Aorta (tissue), 5 donors: ENCODE measurements around the gene TWNK. TPM values are rescaled to one million over a fixed set of nuclear protein-coding genes. Genes with fewer than 3 reads are reported as not detected.

Experiments
- ATAC-seq: fragments of 200-7000 bp; cut with Tn5 transposase; one replicate; pipeline ENCODE4 v1.9.1; 2022; ENCODE audit warnings: moderate library complexity; ENCODE audit not compliant: low FRiP score
- DNase-seq, 2 donors: peaks; one replicate each; pipeline ENCODE4 v3.0.0-alpha.2; 2020
- H3K27ac ChIP-seq, 2 donors: one replicate each; pipeline ENCODE4 v1.5.1; 2013; ENCODE audit warnings: low read length in 2 of 2, mild to moderate bottlenecking in 2 of 2, moderate library complexity in 2 of 2, control low read depth in 1 of 2, inconsistent platforms in 1 of 2, low read depth in 1 of 2
- H3K27me3 ChIP-seq, 2 donors: one replicate each; pipeline ENCODE4 v1.6.1; 2013; ENCODE audit warnings: control low read depth in 1 of 2, low read length in 1 of 2, mild to moderate bottlenecking in 1 of 2, moderate library complexity in 1 of 2; ENCODE audit not compliant: insufficient read depth in 2 of 2, control insufficient read depth in 1 of 2
- H3K36me3 ChIP-seq, 2 donors: one replicate each; pipeline ENCODE4 v1.6.1; 2013; ENCODE audit warnings: control low read depth in 1 of 2, low read length in 1 of 2, mild to moderate bottlenecking in 1 of 2; ENCODE audit not compliant: insufficient read depth in 2 of 2, control insufficient read depth in 1 of 2
- H3K4me1 ChIP-seq, 2 donors: one replicate each; pipeline ENCODE4 v1.6.1; 2013; ENCODE audit warnings: low read length in 2 of 2, control low read depth in 1 of 2, mild to moderate bottlenecking in 1 of 2, moderate library complexity in 1 of 2; ENCODE audit not compliant: insufficient read depth in 2 of 2, control insufficient read depth in 1 of 2
- H3K4me3 ChIP-seq, 2 donors: one replicate each; pipeline ENCODE4 v1.5.1; 2013; ENCODE audit warnings: low read length in 2 of 2, control low read depth in 1 of 2, mild to moderate bottlenecking in 1 of 2
- H3K9me3 ChIP-seq: one replicate; pipeline ENCODE4 v1.6.1; 2013; ENCODE audit warnings: mild to moderate bottlenecking, low read length; ENCODE audit not compliant: control insufficient read depth
- WGBS, 2 donors: extraction: QIAGEN DNeasy Blood & Tissue Kit; methylation state at CpG; one replicate each; pipeline ENCODE4 v1.1.7; 2013; 5-methylcytosine and 5-hydroxymethylcytosine counted together
- intact Hi-C, 2 donors: fragments of 100-400 bp; cut with DNase I; formaldehyde crosslinking; loops; one replicate each; pipeline versions ENCODE4 v1.14.2 to v1.15.0; 2022
- polyA plus RNA-seq, 2 donors: library from polyadenylated mRNA; stranded (reverse); fragments of 200-250 nt; gene quantifications; one replicate each; pipeline ENCODE4 v1.2.3, GENCODE V29; 2013
- total RNA-seq, 2 donors: library from RNA; stranded (reverse); fragmentation: NEBNext Ultra II Directional; extraction: Animal tissue kit (Norgen Biotek cat#: 25700); gene quantifications; one replicate each; pipeline ENCODE4 v1.2.1, GENCODE V29; 2021
- donor health status: healthy with polysubstance abuse.
- donor health status: Bipolar disorder and iron deficiency.
- donor health status: DM: no; HTN: no; CAD: no.
- donor health status: DM: no; HTN: no; CAD: no.
- donor health status: DM: yes; HTN: yes; CAD: no.

Gene TWNK
- total and polyA plus RNA-seq, 4 donors, result 3.0 to 5.7 (median 4.6) TPM

- Histone ChIP-seq H3K27me3 (no peaks in the 10 kb centered on the region), H3K27ac (no peak overlapping the region), H3K4me1 (no peaks in the 10 kb centered on the region), H3K36me3 (no peaks in the 10 kb centered on the region), H3K4me3 (no peak overlapping the region), H3K9me3 (no peaks in the 10 kb centered on the region)
- WGBS, 2 donors, result 79 to 88% methylated on average over 5 to 7 of the region's 7 CpGs
- ATAC-seq (no peak), DNase-seq (no peak)
- intact Hi-C loops, result no loop called here
These were observed 41.3 kb downstream of the TWNK start for GRCh38 chr10:101028446-101029337.

- H3K27ac ChIP-seq, result no peak overlapping the region
- ATAC-seq, result no peak
- no peaks in the 10 kb centered on the region for H3K4me1 ChIP-seq
- H3K9me3 ChIP-seq, result no peaks in the 10 kb centered on the region
- no peak overlapping the region for H3K4me3 ChIP-seq
- H3K36me3 ChIP-seq, result no peaks in the 10 kb centered on the region
- DNase-seq, result no peak
- no peaks in the 10 kb centered on the region for H3K27me3 ChIP-seq
- intact Hi-C loops, result loop anchor here in 1 of 2 donors (5.0 kb wide), 3 partner anchors 32 to 117 kb away; partner anchors contain the start of genes LZTS2 and SLF2
- WGBS, 2 donors, result 58 to 60% methylated on average over 27 of the region's 27 CpGs
These were observed 42.4 kb downstream of the TWNK start for GRCh38 chr10:101029520-101030295.

GRCh38 chr10:101030496-101031127 is 43.3 kb downstream of the TWNK start:
- intact Hi-C loops, result loop anchor here in 1 of 2 donors (5.0 kb wide), 3 partner anchors 33 to 118 kb away; partner anchors contain the start of genes LZTS2 and SLF2
- Histone ChIP-seq H3K9me3 (no peaks in the 10 kb centered on the region), H3K27me3 (no peaks in the 10 kb centered on the region), H3K4me1 (no peaks in the 10 kb centered on the region), H3K4me3 (no peak overlapping the region), H3K36me3 (peaks cover 0 to 3% of the 10 kb centered on the region in 2 donors), H3K27ac (no peak overlapping the region)
- DNase-seq (no peak), ATAC-seq (no peak)
- WGBS, 2 donors, result 9 to 10% methylated on average over 25 of the region's 25 CpGs

- ATAC-seq (peak; percentile 93), DNase-seq (peak; percentile 98 to 99)
- no peaks in the 10 kb centered on the region for H3K4me1 ChIP-seq
- peak within 1 kb of the TSS; percentile 20 to 60 for H3K4me3 ChIP-seq
- H3K36me3 ChIP-seq, result peaks cover 0 to 6% of the 10 kb centered on the region in 2 donors
- intact Hi-C loops, result loop anchor here in 1 of 2 donors (5.0 kb wide), 3 partner anchors 34 to 119 kb away; partner anchors contain the start of genes LZTS2 and SLF2
- H3K27me3 ChIP-seq, result no peaks in the 10 kb centered on the region
- peak within 1 kb of the TSS; percentile 57 to 86 for H3K27ac ChIP-seq
- H3K9me3 ChIP-seq, result no peaks in the 10 kb centered on the region
- 0 to 1% methylated on average over 38 of the region's 38 CpGs for WGBS, 2 donors
These were observed 43.9 kb downstream of the TWNK start, which contains the start of the genes PDZD7 and SFXN3 for GRCh38 chr10:101031128-101031795. Gene PDZD7, minus strand, starts transcription at chr10:101031129. Its CDS starts 910 bp downstream, at chr10:101030219. Gene SFXN3, plus strand, starts transcription at chr10:101031234. Its CDS starts 3,461 bp downstream, at chr10:101034695.

GRCh38 chr10:101031796-101032636 is 44.7 kb downstream of the TWNK start:
- Histone ChIP-seq H3K27me3 (no peaks in the 10 kb centered on the region), H3K9me3 (no peaks in the 10 kb centered on the region), H3K4me1 (no peaks in the 10 kb centered on the region), H3K36me3 (peaks cover 0 to 9% of the 10 kb centered on the region in 2 donors), H3K27ac (peak overlapping the region; percentile 57 to 86), H3K4me3 (peak overlapping the region; percentile 20 to 60)
- DNase-seq (peak; percentile 94 to 95), ATAC-seq (peak; percentile 89)
- intact Hi-C loops, result loop anchor here in 1 of 2 donors (5.0 kb wide), 3 partner anchors 35 to 120 kb away; partner anchors contain the start of genes LZTS2 and SLF2
- 0% methylated on average over 39 to 47 of the region's 47 CpGs for WGBS, 2 donors

GRCh38 chr10:101032637-101033224 is 45.4 kb downstream of the TWNK start:
- Histone ChIP-seq H3K9me3 (no peaks in the 10 kb centered on the region), H3K27ac (peak overlapping the region; percentile 57 to 86), H3K4me3 (peak overlapping the region; percentile 20 to 60), H3K4me1 (no peaks in the 10 kb centered on the region), H3K36me3 (peaks cover 4 to 11% of the 10 kb centered on the region in 2 donors), H3K27me3 (no peaks in the 10 kb centered on the region)
- DNase-seq (peak in 1 of 2 donors; percentile 85), ATAC-seq (peak; percentile 64)
- intact Hi-C loops, result loop anchor here in 1 of 2 donors (5.0 kb wide), 3 partner anchors 35 to 120 kb away; partner anchors contain the start of genes LZTS2 and SLF2
- 0 to 1% methylated on average over 6 of the region's 6 CpGs for WGBS, 2 donors

GRCh38 chr10:101033276-101033675 is 45.9 kb downstream of the TWNK start:
- no peak for ATAC-seq
- Histone ChIP-seq H3K27me3 (no peaks in the 10 kb centered on the region), H3K36me3 (peaks cover 4 to 11% of the 10 kb centered on the region in 2 donors), H3K9me3 (no peaks in the 10 kb centered on the region), H3K27ac (no peak overlapping the region), H3K4me1 (no peaks in the 10 kb centered on the region), H3K4me3 (peak overlapping the region in 1 of 2 donors; percentile 60)
- 49 to 52% methylated on average over 3 of the region's 3 CpGs for WGBS, 2 donors
- intact Hi-C loops, result loop anchor here in 1 of 2 donors (5.0 kb wide), 3 partner anchors 34 to 121 kb away; partner anchors contain the start of genes LZTS2 and SLF2
- no peak for DNase-seq
